ENCODE measurements around the gene LRTM1. TPM values are rescaled to one million over a fixed set of nuclear protein-coding genes. Genes with fewer than 3 reads are reported as not detected.

The LRTM1 gene
- total RNA-seq, 3 donors from 2014 or later: not detected

DNA sequence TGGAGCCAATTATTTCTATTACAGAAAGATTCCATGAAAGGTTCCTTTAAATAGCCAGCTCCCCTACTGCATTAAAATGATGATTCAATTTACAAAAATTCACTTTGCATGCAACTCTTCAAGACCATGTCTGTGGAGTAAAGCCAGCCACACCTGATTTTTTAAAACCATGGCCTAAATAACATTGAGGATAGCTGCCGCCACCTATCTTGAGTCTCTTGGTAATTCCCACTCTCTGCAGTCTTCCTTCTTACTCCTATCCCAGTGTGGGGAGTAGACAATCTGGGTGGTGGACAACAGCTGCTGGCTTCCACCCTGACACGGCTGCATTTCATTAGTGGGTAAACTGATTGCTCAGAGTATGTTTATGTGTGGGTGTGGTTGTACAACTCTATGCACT is 10.7 kb downstream of the LRTM1 start:
- DNase-seq (ENCODE audit: low spot score in 2 of 2): no peak
- no peak overlapping the region for H3K27ac ChIP-seq
- intact Hi-C loops (cut with DNase I; ENCODE audit: low total_unique reads): no loop called here
- TF ChIP-seq, protein P1, sequence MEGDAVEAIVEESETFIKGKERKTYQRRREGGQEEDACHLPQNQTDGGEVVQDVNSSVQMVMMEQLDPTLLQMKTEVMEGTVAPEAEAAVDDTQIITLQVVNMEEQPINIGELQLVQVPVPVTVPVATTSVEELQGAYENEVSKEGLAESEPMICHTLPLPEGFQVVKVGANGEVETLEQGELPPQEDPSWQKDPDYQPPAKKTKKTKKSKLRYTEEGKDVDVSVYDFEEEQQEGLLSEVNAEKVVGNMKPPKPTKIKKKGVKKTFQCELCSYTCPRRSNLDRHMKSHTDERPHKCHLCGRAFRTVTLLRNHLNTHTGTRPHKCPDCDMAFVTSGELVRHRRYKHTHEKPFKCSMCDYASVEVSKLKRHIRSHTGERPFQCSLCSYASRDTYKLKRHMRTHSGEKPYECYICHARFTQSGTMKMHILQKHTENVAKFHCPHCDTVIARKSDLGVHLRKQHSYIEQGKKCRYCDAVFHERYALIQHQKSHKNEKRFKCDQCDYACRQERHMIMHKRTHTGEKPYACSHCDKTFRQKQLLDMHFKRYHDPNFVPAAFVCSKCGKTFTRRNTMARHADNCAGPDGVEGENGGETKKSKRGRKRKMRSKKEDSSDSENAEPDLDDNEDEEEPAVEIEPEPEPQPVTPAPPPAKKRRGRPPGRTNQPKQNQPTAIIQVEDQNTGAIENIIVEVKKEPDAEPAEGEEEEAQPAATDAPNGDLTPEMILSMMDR (IDR thresholded peaks at IDR 0.05): no peak
- TF ChIP-seq POLR2AphosphoS5 (IDR thresholded peaks at IDR 0.05) (no peak), POLR2A (IDR thresholded peaks at IDR 0.05) (no peak)
- H3K9me3 ChIP-seq: no peaks in the 10 kb centered on the region
- H3K4me3 ChIP-seq: no peak overlapping the region
- H3K4me1 ChIP-seq: no peaks in the 10 kb centered on the region
- H3K27me3 ChIP-seq: no peaks in the 10 kb centered on the region
- H3K36me3 ChIP-seq: no peaks in the 10 kb centered on the region

DNA sequence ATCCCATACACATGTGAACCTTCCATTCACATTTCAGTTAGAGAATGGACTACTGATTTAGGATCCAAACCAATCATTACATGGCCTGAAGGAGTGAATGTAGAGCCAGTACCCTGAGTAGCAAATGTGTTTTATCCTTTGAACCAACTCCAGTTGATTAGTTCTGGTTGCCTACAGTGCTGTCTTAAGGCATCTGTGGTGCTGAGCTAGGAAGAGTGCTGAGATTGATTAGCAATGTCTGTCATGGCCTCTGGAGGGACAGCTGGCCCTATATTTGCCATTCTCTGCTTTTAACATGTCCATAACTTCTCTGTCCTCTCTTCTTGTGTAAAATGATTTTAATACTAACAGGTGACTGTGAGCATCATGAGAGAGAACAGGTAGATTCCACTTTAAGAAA is 11.1 kb downstream of the LRTM1 start:
- Histone ChIP-seq H3K36me3 (no peaks in the 10 kb centered on the region), H3K4me3 (no peak overlapping the region), H3K9me3 (no peaks in the 10 kb centered on the region), H3K27me3 (no peaks in the 10 kb centered on the region), H3K27ac (no peak overlapping the region), H3K4me1 (no peaks in the 10 kb centered on the region)
- DNase-seq (ENCODE audit: low spot score in 2 of 2): no peak
- TF ChIP-seq POLR2A (IDR thresholded peaks at IDR 0.05) (no peak), POLR2AphosphoS5 (IDR thresholded peaks at IDR 0.05) (no peak)
- TF ChIP-seq, protein P1 (IDR thresholded peaks at IDR 0.05): no peak
- intact Hi-C loops (cut with DNase I; ENCODE audit: low total_unique reads): no loop called here

DNA sequence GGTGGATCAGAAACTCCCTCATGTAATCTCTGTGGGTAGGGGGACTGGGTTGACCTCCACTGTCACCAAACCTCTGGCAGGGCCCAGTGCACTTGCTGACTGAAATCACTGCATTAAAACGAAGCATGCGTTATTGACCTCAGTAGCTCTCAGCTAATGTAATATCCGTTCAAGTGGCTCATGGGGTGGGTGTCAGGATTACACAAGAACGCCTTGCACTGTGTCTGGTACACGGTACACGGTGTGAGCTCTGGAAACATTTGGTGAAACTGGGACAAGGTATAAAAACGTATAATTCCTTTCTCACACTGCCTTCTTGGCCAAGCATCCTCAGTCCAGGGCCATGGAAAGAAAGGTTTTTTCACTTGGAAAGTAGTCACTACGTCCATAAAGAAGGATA is 11.9 kb downstream of the LRTM1 start:
- Histone ChIP-seq H3K4me1 (no peaks in the 10 kb centered on the region), H3K27ac (no peak overlapping the region), H3K27me3 (no peaks in the 10 kb centered on the region), H3K36me3 (no peaks in the 10 kb centered on the region), H3K9me3 (no peaks in the 10 kb centered on the region), H3K4me3 (no peak overlapping the region)
- intact Hi-C loops (cut with DNase I; ENCODE audit: low total_unique reads): no loop called here
- no peak for TF ChIP-seq POLR2AphosphoS5 (IDR thresholded peaks at IDR 0.05)
- TF ChIP-seq, protein P1 (IDR thresholded peaks at IDR 0.05): no peak
- no peak for TF ChIP-seq POLR2A (IDR thresholded peaks at IDR 0.05)
- DNase-seq (ENCODE audit: low spot score in 2 of 2): no peak

DNA sequence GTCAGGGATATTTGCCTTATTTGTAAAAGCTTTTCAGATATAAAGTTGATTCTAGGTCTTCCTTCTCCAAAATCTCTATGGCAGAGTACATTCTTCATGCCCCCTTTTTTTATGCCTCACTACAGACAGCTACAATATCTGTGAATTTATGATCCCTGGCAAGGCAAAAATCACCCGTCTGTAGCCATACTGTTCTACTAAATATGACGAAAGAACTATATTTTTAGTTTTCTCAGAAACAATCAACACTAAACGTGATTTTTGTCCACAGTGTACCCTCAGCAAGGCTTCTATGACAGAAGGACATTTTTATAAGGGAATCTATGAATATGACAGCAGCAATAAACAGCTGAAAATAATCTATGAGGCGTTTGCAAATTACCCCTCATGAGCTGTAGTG is 12.7 kb downstream of the LRTM1 start:
- no peaks in the 10 kb centered on the region for H3K4me1 ChIP-seq
- intact Hi-C loops (cut with DNase I; ENCODE audit: low total_unique reads): no loop called here
- TF ChIP-seq, protein P1 (IDR thresholded peaks at IDR 0.05): no peak
- TF ChIP-seq POLR2A (IDR thresholded peaks at IDR 0.05): no peak
- TF ChIP-seq POLR2AphosphoS5 (IDR thresholded peaks at IDR 0.05): no peak
- H3K4me3 ChIP-seq: no peak overlapping the region
- no peak for DNase-seq (ENCODE audit: low spot score in 2 of 2)
- H3K36me3 ChIP-seq: no peaks in the 10 kb centered on the region
- no peak overlapping the region for H3K27ac ChIP-seq
- H3K9me3 ChIP-seq: no peaks in the 10 kb centered on the region
- no peaks in the 10 kb centered on the region for H3K27me3 ChIP-seq

DNA sequence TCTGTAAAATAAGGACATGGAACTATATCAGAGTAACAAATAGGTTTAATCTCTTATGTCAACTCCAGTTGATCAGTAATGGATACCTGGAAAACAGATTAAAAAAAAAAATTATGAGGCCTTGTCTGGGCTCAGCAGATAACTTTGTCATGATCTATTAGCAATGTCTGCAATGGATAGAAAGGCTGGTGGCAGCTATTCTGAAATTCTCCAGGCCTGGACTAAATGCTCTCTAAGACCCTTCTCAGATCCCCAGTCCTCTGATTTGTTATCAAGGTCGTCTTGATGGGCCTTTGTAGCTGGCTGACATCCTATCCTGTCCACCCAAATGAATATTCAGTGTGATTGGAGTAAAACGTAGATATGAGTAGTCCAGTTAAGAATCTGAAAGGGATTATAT is 13.7 kb downstream of the LRTM1 start:
- Histone ChIP-seq H3K27ac (no peak overlapping the region), H3K27me3 (no peaks in the 10 kb centered on the region), H3K9me3 (no peaks in the 10 kb centered on the region), H3K4me1 (no peaks in the 10 kb centered on the region), H3K4me3 (no peak overlapping the region), H3K36me3 (no peaks in the 10 kb centered on the region)
- intact Hi-C loops (cut with DNase I; ENCODE audit: low total_unique reads): no loop called here
- TF ChIP-seq POLR2AphosphoS5 (IDR thresholded peaks at IDR 0.05): no peak
- TF ChIP-seq, protein P1 (IDR thresholded peaks at IDR 0.05): no peak
- no peak for TF ChIP-seq POLR2A (IDR thresholded peaks at IDR 0.05)
- DNase-seq (ENCODE audit: low spot score in 2 of 2): no peak
